ENCODE data around the gene FHIT.

DNA sequence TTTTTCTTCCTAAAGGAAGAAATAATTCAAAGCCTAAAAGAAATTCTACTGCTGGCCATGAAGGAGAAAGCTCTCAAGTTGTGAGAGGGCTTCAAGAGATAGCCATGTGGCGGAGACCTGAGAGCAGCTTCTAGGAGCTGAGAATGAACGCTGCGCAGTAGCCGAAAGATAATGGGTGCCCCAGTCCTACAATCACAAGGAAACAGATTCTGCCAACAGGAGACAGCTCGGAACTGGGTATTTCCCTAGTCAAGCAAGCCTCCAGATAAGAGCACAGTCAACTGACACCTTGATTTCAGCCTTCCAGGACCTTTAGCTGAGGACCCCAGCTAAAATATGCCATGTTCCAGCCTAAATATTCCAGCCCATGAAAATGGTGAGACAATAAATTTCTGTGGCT, 824.1 kb downstream of the FHIT start:
- TF ChIP-seq EP300 (IDR thresholded peaks at IDR 0.05) (no peak), POLR2A (IDR thresholded peaks at IDR 0.05) (no peak)

Data from ovary (tissue), 1 donor.